Thyroid gland (tissue), 4 donors: ENCODE data around the gene CRYAB.

Experiments
- CTCF ChIP-seq, 6 experiments: fragments of 200-600 bp in 3 of 6; fragments of 450-650 bp in 3 of 6; sonication (generic) in 3 of 6; IDR thresholded peaks; one replicate each; pipeline ENCODE4 v1.5.1; 2016 to 2019; ENCODE audit warnings: antibody characterized with exemption in 6 of 6, mild to moderate bottlenecking in 2 of 6, inconsistent platforms in 1 of 6, moderate library complexity in 1 of 6
- POLR2A ChIP-seq, 2 donors: fragments of 450-650 bp; IDR thresholded peaks; one replicate each; pipeline ENCODE4 v1.6.1; 2017; ENCODE audit warnings: antibody characterized with exemption in 2 of 2, mild to moderate bottlenecking in 2 of 2, moderate library complexity in 1 of 2

- peak in 2 of 6 experiments; percentile 9 to 32 for TF ChIP-seq CTCF (IDR thresholded peaks at IDR 0.05)
- peak; percentile 5 to 96 for TF ChIP-seq POLR2A (IDR thresholded peaks at IDR 0.05)
These were observed 7.1 kb upstream of the CRYAB start, which contains the start of gene C11orf52 for GRCh38 chr11:111918390-111919256.
